ENCODE results near the gene APLP2. TPM values are rescaled to one million over a fixed set of nuclear protein-coding genes. Genes with fewer than 3 reads are reported as not detected.

The APLP2 gene
- total and polyA plus RNA-seq, 8 donors = 41.1 to 563 (median 147) TPM

DNA sequence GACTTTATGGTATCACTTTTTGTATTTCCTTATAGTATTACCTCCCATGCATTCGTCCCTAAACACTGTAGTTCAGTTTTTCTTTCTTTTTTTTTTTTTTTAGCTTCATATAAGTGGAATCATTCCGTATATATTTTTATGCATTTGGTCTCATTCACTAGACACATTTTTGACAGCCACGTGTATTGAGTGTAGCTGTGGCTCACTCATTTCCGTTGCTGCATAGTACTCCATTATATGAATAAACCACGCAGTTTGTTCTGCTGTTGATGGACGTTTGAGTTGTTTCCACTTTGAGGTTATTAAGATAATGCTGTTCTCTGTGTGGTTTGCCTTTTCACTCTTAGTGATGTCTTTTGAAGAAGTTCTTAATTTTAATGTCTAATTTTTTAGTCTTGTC, 8.4 kb downstream of the APLP2 start:
- 69 to 74% (median 73%) methylated on average over 6 of the region's 6 CpGs for WGBS, 5 donors
- Histone ChIP-seq H3K27ac (no peak overlapping the region), H3K9me3 (no peaks in the 10 kb centered on the region), H3K4me3 (no peak overlapping the region), H3K4me1 (peaks cover 0 to 23% (median 11%) of the 10 kb centered on the region in 4 donors), H3K27me3 (no peaks in the 10 kb centered on the region), H3K36me3 (no peaks in the 10 kb centered on the region)
- intact Hi-C loops (cut with DNase I; ENCODE audit: low total_unique reads) = no loop called here
- no peak for TF ChIP-seq EP300 (IDR thresholded peaks at IDR 0.05)
- no peak for TF ChIP-seq POLR2AphosphoS5 (IDR thresholded peaks at IDR 0.05)
- no peak for TF ChIP-seq POLR2A (IDR thresholded peaks at IDR 0.05)
- TF ChIP-seq, protein P1, sequence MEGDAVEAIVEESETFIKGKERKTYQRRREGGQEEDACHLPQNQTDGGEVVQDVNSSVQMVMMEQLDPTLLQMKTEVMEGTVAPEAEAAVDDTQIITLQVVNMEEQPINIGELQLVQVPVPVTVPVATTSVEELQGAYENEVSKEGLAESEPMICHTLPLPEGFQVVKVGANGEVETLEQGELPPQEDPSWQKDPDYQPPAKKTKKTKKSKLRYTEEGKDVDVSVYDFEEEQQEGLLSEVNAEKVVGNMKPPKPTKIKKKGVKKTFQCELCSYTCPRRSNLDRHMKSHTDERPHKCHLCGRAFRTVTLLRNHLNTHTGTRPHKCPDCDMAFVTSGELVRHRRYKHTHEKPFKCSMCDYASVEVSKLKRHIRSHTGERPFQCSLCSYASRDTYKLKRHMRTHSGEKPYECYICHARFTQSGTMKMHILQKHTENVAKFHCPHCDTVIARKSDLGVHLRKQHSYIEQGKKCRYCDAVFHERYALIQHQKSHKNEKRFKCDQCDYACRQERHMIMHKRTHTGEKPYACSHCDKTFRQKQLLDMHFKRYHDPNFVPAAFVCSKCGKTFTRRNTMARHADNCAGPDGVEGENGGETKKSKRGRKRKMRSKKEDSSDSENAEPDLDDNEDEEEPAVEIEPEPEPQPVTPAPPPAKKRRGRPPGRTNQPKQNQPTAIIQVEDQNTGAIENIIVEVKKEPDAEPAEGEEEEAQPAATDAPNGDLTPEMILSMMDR (IDR thresholded peaks at IDR 0.05) = no peak
- DNase-seq = no peak

DNA sequence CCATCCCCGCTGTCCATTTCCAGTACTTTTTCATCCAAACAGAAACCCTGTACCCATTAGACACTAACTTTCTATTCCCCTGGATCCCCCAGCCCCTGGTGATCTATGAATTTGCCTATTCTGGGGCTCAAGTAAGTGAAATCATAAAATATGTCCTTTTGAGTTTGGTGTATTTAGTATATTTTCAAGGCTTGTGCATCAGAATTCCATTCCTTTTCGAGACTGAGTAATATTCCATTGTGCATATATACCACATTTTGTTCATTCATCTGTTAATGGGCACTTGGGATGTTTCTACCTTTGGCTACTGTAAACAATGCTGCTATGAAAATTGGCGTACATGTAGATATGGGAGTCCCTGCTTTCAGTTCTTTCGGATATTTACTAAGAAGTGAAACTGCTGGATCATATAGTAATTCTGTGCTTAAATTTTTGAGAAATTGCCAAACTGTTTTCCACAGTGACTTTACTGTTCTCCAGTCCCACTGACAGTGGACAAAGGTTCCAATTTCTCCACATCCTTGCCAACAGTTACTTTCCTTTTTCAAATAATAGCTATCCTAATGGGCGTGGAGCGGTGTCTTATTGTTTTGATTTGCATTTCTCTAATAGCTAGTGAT, 16.1 kb downstream of the APLP2 start:
- H3K4me3 ChIP-seq = no peak overlapping the region
- no peaks in the 10 kb centered on the region for H3K36me3 ChIP-seq
- 89 to 92% (median 90%) methylated on average over 6 of the region's 6 CpGs for WGBS, 5 donors
- H3K4me1 ChIP-seq = peaks cover 6 to 37% (median 19%) of the 10 kb centered on the region in 4 donors
- TF ChIP-seq EP300 (IDR thresholded peaks at IDR 0.05) (no peak), POLR2A (IDR thresholded peaks at IDR 0.05) (no peak), POLR2AphosphoS5 (IDR thresholded peaks at IDR 0.05) (no peak)
- TF ChIP-seq, protein P1 (IDR thresholded peaks at IDR 0.05) = no peak
- no peak overlapping the region for H3K27ac ChIP-seq
- no peak for DNase-seq
- H3K27me3 ChIP-seq = no peaks in the 10 kb centered on the region
- intact Hi-C loops (cut with DNase I; ENCODE audit: low total_unique reads) = no loop called here
- H3K9me3 ChIP-seq = no peaks in the 10 kb centered on the region

DNA sequence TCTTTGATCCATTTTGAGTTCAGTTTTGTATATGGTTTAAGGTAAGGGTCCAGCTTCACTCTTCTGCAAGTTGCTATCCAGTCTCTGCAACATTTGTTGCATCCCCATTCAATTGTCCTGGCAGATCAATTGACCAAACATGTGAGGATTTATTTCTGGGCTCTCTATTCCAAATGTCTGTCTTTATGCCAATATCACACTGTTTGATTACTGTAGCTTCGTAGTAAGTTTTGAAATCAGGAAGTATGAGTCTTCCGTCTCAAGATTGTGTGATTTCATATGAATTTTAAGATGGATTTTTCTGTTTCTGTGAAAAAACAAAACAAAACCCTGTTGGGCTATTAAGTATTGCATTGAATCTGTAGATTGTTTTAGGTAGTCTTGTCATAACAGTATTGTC, 17.0 kb downstream of the APLP2 start:
- H3K36me3 ChIP-seq = no peaks in the 10 kb centered on the region
- intact Hi-C loops (cut with DNase I; ENCODE audit: low total_unique reads) = no loop called here
- H3K27ac ChIP-seq = no peak overlapping the region
- H3K4me1 ChIP-seq = peaks cover 6 to 37% (median 19%) of the 10 kb centered on the region in 4 donors
- H3K27me3 ChIP-seq = no peaks in the 10 kb centered on the region
- no peak for TF ChIP-seq POLR2A (IDR thresholded peaks at IDR 0.05)
- TF ChIP-seq POLR2AphosphoS5 (IDR thresholded peaks at IDR 0.05) = no peak
- TF ChIP-seq, protein P1 (IDR thresholded peaks at IDR 0.05) = no peak
- no peak for TF ChIP-seq EP300 (IDR thresholded peaks at IDR 0.05)
- DNase-seq = no peak
- no peaks in the 10 kb centered on the region for H3K9me3 ChIP-seq
- no peak overlapping the region for H3K4me3 ChIP-seq
- 46 to 75% (median 54%) methylated on average over 2 of the region's 2 CpGs for WGBS, 5 donors

DNA sequence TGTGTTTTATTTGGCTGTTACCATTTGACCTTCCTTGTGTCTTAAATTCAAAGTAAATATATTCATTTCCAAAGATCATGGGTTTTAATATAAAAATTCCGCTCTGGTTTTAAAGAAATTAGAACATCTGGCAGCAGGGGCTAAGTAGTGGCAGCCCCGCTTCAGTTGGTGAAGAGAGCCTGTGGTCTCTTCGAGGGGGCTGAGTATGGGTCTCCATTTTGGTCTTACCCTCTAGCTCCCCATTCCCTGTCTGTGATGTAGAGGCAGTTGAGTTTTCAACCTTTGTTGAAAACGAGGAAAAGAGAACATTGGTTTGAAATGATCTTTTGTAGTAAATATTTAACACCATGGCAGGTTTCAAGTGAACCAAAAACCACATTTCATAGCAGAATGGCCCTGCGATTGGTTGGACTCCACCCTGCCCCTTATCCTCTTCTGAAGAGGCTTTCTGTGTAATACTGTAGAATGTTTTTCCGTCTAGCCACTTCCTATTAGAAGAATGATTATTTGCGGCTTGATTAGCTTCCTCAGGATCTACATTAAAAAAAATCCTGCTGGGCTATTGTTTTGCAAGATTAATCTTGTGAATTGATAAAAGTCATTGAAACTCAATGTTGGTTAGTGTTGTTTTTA, 17.7 kb downstream of the APLP2 start:
- intact Hi-C loops (cut with DNase I; ENCODE audit: low total_unique reads) = no loop called here
- Histone ChIP-seq H3K4me1 (peaks cover 6 to 37% (median 19%) of the 10 kb centered on the region in 4 donors), H3K27ac (no peak overlapping the region), H3K27me3 (no peaks in the 10 kb centered on the region), H3K36me3 (no peaks in the 10 kb centered on the region), H3K9me3 (no peaks in the 10 kb centered on the region), H3K4me3 (no peak overlapping the region)
- 46 to 63% (median 54%) methylated on average over 7 of the region's 7 CpGs for WGBS, 5 donors
- no peak for TF ChIP-seq POLR2AphosphoS5 (IDR thresholded peaks at IDR 0.05)
- TF ChIP-seq, protein P1 (IDR thresholded peaks at IDR 0.05) = no peak
- no peak for TF ChIP-seq EP300 (IDR thresholded peaks at IDR 0.05)
- TF ChIP-seq POLR2A (IDR thresholded peaks at IDR 0.05) = no peak
- DNase-seq = no peak
